VCaP (cell line): ENCODE results near the gene PRMT9.

ENCODE experiments used
- H3K27ac ChIP-seq: fragments of 450-650 bp; 2 replicates; pipeline ENCODE4 v1.5.1; 2017
- TF ChIP-seq, protein P1 (sequence below): fragments of 450-650 bp; conservative IDR thresholded peaks from 2 replicates; pipeline ENCODE4 v1.5.1; 2017; ENCODE audit warnings: mild to moderate bottlenecking, moderate library complexity

The PRMT9 gene

DNA sequence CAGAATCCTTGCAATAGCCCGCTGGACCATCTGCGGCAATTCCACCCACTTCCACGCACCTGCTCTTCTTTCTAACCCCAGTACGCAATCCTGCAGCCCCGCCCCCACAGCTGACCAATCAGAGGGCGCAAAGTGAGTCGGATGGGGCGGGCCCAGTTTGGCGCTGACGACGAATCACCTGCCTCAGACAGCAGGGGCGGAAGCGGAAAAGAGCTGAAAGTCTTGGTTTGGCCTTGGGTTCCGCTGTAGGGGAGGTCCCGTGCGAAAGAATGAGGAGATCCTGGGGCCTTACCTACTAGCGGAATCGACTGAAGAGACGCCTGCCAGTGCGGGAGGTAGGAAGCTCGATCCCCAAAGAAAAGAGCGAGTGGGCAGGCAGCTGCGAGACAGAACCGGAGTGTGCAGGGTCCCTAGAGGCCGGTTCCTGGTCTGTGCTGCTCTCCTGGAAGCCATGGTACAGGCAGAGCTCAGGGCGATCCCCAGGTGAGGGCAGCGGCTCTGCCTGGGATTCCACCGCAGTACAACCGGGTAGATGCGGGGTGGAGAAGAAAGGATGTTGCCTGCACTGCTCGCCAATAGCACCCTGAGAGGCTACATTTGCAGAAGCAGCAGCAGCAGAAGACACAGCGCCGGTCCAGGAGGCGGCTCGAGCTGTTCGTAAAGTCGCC, 66.7 kb downstream of the PRMT9 start, which contains the start of gene TMEM184C:
Gene TMEM184C, plus strand, starts transcription at position 225 of the 668 bp plus-strand sequence. CDS start 560 bp downstream, outside the sequence.
- TF ChIP-seq, protein P1, sequence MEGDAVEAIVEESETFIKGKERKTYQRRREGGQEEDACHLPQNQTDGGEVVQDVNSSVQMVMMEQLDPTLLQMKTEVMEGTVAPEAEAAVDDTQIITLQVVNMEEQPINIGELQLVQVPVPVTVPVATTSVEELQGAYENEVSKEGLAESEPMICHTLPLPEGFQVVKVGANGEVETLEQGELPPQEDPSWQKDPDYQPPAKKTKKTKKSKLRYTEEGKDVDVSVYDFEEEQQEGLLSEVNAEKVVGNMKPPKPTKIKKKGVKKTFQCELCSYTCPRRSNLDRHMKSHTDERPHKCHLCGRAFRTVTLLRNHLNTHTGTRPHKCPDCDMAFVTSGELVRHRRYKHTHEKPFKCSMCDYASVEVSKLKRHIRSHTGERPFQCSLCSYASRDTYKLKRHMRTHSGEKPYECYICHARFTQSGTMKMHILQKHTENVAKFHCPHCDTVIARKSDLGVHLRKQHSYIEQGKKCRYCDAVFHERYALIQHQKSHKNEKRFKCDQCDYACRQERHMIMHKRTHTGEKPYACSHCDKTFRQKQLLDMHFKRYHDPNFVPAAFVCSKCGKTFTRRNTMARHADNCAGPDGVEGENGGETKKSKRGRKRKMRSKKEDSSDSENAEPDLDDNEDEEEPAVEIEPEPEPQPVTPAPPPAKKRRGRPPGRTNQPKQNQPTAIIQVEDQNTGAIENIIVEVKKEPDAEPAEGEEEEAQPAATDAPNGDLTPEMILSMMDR, result no peak
- peak within 1 kb of the TSS; percentile 87 for H3K27ac ChIP-seq

- TF ChIP-seq, protein P1, result no peak
Measured at GRCh38 chr4:147616849-147617172, 67.2 kb downstream of the PRMT9 start.

GRCh38 chr4:147610686-147611085, 73.3 kb downstream of the PRMT9 start:
- TF ChIP-seq, protein P1, result no peak
- no peak overlapping the region for H3K27ac ChIP-seq

More at GRCh38 chr4:147616849-147617172, 67.2 kb downstream of the PRMT9 start:
- peak overlapping the region; percentile 87 for H3K27ac ChIP-seq

GRCh38 chr4:147607471-147607870, 76.5 kb downstream of the PRMT9 start:
- no peak overlapping the region for H3K27ac ChIP-seq
- TF ChIP-seq, protein P1, result no peak

DNA sequence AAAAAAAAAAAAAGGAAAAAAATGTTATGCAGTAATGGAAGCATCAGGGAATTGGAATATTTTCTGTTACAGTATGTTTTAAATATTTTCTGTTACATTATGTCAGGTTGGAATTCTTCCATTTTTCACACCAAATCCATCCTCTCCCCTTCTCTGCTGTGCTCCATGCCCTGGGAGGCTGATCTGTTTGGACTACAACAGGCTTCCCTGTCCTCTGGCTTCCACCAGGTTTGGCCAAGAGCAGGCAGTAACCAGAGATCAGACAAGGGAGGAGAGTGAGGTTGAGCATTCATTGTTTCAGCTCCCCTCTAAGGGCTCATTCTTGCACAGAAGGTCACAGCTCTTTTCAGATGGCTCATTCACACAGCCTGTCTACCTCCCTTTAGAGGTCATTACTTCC, 78.5 kb downstream of the PRMT9 start:
- TF ChIP-seq, protein P1, result no peak
- H3K27ac ChIP-seq, result no peak overlapping the region

GRCh38 chr4:147599769-147600168, 84.2 kb downstream of the PRMT9 start:
- no peak overlapping the region for H3K27ac ChIP-seq
- TF ChIP-seq, protein P1, result no peak

- H3K27ac ChIP-seq, result no peak overlapping the region
- TF ChIP-seq, protein P1, result no peak
Measured at GRCh38 chr4:147599206-147599605, 84.8 kb downstream of the PRMT9 start.
